ENCODE measurements around the gene PLA2G12A. TPM values are rescaled to one million over a fixed set of nuclear protein-coding genes. Genes with fewer than 3 reads are reported as not detected.

Gene PLA2G12A
- total and polyA plus RNA-seq, 2 donors (not counting 3 experiments of a cell fraction or from before 2014, with no cell fraction given): 21.6 to 27.1 TPM

DNA sequence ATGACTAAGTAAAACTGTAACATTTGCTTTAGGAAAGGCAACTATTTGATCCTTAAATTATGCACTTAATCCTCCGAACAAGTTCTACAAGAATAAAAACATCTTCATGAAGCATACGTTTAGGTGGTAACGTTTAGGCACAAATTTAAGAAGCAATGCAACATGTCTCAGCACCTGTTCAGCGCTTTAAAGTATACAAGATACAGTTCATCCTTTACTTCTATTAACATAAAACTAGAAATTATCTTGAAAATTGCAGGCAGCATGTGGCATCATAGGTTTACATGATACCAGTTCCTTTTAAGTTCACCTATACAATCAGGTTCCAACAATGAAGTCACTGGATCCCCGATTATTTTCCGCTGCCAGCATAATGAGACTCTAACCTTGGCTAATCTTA lies 1.5 kb downstream of the PLA2G12A start:
- ChIA-PET POLR2A (interaction anchor here (0.8 kb wide), 1 partner anchor 24 kb away, joined by 3 read pairs; no protein-coding TSS in a partner anchor), CTCF (interaction anchor here (1.1 to 1.3 kb wide), 2 partner anchors 76 to 301 kb away, joined by 4 read pairs; no protein-coding TSS in a partner anchor)
- Histone ChIP-seq H3K9me3 (replicated peaks; ENCODE audit: control insufficient read depth, insufficient read depth, low read length) (no peaks in the 10 kb centered on the region), H3K27me3 (ENCODE audit: control insufficient read depth in 2 of 2, insufficient read depth in 2 of 2, low read length in 2 of 2) (no peaks in the 10 kb centered on the region), H2AFZ (ENCODE audit: low read depth, low read length) (no peak overlapping the region), H3K4me3 (replicated peaks in 1 of 3; ENCODE audit: insufficient read depth in 1 of 3, low read depth in 1 of 3, low read length in 3 of 3) (no peak overlapping the region), H3K9ac (replicated peaks; ENCODE audit: extremely low read depth, insufficient read depth, low read length) (no peak overlapping the region), H3K4me2 (ENCODE audit: insufficient read depth, low read length) (peak overlapping the region; percentile 93), H3K36me3 (ENCODE audit: control insufficient read depth in 2 of 2, extremely low read depth in 1 of 2, insufficient read depth in 2 of 2, low read length in 2 of 2) (no peaks in the 10 kb centered on the region), H3K4me1 (ENCODE audit: control insufficient read depth, extremely low read depth, insufficient read depth, low read length) (peaks cover 9% of the 10 kb centered on the region), H4K20me1 (replicated peaks; ENCODE audit: control insufficient read depth, extremely low read depth, insufficient read depth, low read length) (no peaks in the 10 kb centered on the region), H3K79me2 (ENCODE audit: control insufficient read depth, insufficient read depth, low read length) (no peaks in the 10 kb centered on the region), H3K27ac (ENCODE audit: insufficient read depth, low read depth, low read length) (no peak overlapping the region), H3K9me1 (replicated peaks; ENCODE audit: control insufficient read depth, extremely low read depth, insufficient read depth, low read length) (no peaks in the 10 kb centered on the region)
- dilution Hi-C loops (cut with MboI; ENCODE audit: extremely low pct_ligation_motif_present, low sequenced_read_pairs) (no loop called here), intact Hi-C loops (cut with micrococcal nuclease) (no loop called here)
- no TSS peak for BruUV-seq (replicated peaks)
- FAIRE-seq (no peak), DNase-seq (ENCODE audit: low read depth, low spot score) (no peak)
- TF ChIP-seq JUN (IDR thresholded peaks at IDR 0.05; ENCODE audit: borderline replicate concordance, insufficient read depth, insufficient read length, low read depth) (no peak), FOS (IDR thresholded peaks at IDR 0.05; ENCODE audit: borderline replicate concordance, insufficient read depth, low read length) (no peak), EZH2 (IDR thresholded peaks at IDR 0.05; ENCODE audit: borderline replicate concordance, low read depth, low read length, severe bottlenecking) (no peak), MYC (IDR thresholded peaks at IDR 0.05; ENCODE audit: low read depth, low read length) (no peak), POLR2AphosphoS5 (IDR thresholded peaks at IDR 0.05; ENCODE audit: insufficient read depth, low read depth, low read length) (no peak), POLR2A (IDR thresholded peaks at IDR 0.05; ENCODE audit: low read depth, low read length) (no peak), GATA2 (IDR thresholded peaks at IDR 0.05; ENCODE audit: insufficient read depth, insufficient read length, low read depth, low read length) (no peak)
- TF ChIP-seq, protein P1, sequence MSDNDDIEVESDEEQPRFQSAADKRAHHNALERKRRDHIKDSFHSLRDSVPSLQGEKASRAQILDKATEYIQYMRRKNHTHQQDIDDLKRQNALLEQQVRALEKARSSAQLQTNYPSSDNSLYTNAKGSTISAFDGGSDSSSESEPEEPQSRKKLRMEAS (IDR thresholded peaks at IDR 0.05; ENCODE audit: insufficient read depth, insufficient read length): no peak
- TF ChIP-seq, protein P2, sequence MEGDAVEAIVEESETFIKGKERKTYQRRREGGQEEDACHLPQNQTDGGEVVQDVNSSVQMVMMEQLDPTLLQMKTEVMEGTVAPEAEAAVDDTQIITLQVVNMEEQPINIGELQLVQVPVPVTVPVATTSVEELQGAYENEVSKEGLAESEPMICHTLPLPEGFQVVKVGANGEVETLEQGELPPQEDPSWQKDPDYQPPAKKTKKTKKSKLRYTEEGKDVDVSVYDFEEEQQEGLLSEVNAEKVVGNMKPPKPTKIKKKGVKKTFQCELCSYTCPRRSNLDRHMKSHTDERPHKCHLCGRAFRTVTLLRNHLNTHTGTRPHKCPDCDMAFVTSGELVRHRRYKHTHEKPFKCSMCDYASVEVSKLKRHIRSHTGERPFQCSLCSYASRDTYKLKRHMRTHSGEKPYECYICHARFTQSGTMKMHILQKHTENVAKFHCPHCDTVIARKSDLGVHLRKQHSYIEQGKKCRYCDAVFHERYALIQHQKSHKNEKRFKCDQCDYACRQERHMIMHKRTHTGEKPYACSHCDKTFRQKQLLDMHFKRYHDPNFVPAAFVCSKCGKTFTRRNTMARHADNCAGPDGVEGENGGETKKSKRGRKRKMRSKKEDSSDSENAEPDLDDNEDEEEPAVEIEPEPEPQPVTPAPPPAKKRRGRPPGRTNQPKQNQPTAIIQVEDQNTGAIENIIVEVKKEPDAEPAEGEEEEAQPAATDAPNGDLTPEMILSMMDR (IDR thresholded peaks at IDR 0.05; ENCODE audit: extremely low read depth in 1 of 2, insufficient read depth in 1 of 2, low read depth in 1 of 2, low read length in 2 of 2): no peak

Measured in endothelial cell of umbilical vein (primary cell).